Muscle layer of duodenum (tissue), 2 donors: Measurements from ENCODE around the gene ZNF471.
A peak's percentile ranks its signal among the peaks of the same experiment; 100 is the strongest.

Experiments
- H3K27ac ChIP-seq: one replicate; pipeline ENCODE4 v1.7.0; 2013; ENCODE audit warnings: mild to moderate bottlenecking, low read length
- H3K27me3 ChIP-seq: one replicate; pipeline ENCODE4 v1.7.0; 2013; ENCODE audit warnings: low read depth, mild to moderate bottlenecking, control low read depth, low read length
- H3K36me3 ChIP-seq, 2 donors: one replicate each; pipeline ENCODE4 v1.7.0; 2013; ENCODE audit warnings: low read length in 2 of 2, control low read depth in 1 of 2, mild to moderate bottlenecking in 1 of 2; ENCODE audit not compliant: insufficient read depth in 2 of 2, control insufficient read depth in 1 of 2
- H3K4me1 ChIP-seq, 2 donors: one replicate each; pipeline ENCODE4 v1.7.0; 2013; ENCODE audit warnings: low read length in 2 of 2, mild to moderate bottlenecking in 2 of 2, control low read depth in 1 of 2, moderate library complexity in 1 of 2; ENCODE audit not compliant: insufficient read depth in 2 of 2, control insufficient read depth in 1 of 2
- H3K4me3 ChIP-seq, 2 donors: one replicate each; pipeline ENCODE4 v1.7.0; 2013; ENCODE audit warnings: low read length in 2 of 2, low read depth in 1 of 2, mild to moderate bottlenecking in 1 of 2
- H3K9me3 ChIP-seq, 2 donors: one replicate each; pipeline ENCODE4 v1.7.0; 2013; ENCODE audit warnings: low read length in 2 of 2, control low read depth in 1 of 2, mild to moderate bottlenecking in 1 of 2; ENCODE audit not compliant: control insufficient read depth in 1 of 2
- donor health status: healthy.

ZNF471 gene

GRCh38 chr19:56577719-56578602, 70.3 kb downstream of the ZNF471 start:
- H3K9me3 ChIP-seq = peaks cover 88 to 92% of the 10 kb centered on the region in 2 donors
- H3K36me3 ChIP-seq = peaks cover 25 to 79% of the 10 kb centered on the region in 2 donors
- H3K27me3 ChIP-seq = no peaks in the 10 kb centered on the region
- no peak overlapping the region for H3K27ac ChIP-seq
- H3K4me1 ChIP-seq = no peaks in the 10 kb centered on the region
- peak overlapping the region; percentile 5 to 56 for H3K4me3 ChIP-seq
